HG02970 (cell line): ENCODE data around the gene EFNA3.

Experiments
- ATAC-seq: cut with Tn5 transposase; IDR thresholded peaks from one replicate; pipeline ENCODE4 v1.9.1; 2021; ENCODE audit warnings: mild to moderate bottlenecking, moderate library complexity, moderate number of reproducible peaks; ENCODE audit not compliant: unreplicated experiment, low FRiP score

EFNA3 gene

DNA sequence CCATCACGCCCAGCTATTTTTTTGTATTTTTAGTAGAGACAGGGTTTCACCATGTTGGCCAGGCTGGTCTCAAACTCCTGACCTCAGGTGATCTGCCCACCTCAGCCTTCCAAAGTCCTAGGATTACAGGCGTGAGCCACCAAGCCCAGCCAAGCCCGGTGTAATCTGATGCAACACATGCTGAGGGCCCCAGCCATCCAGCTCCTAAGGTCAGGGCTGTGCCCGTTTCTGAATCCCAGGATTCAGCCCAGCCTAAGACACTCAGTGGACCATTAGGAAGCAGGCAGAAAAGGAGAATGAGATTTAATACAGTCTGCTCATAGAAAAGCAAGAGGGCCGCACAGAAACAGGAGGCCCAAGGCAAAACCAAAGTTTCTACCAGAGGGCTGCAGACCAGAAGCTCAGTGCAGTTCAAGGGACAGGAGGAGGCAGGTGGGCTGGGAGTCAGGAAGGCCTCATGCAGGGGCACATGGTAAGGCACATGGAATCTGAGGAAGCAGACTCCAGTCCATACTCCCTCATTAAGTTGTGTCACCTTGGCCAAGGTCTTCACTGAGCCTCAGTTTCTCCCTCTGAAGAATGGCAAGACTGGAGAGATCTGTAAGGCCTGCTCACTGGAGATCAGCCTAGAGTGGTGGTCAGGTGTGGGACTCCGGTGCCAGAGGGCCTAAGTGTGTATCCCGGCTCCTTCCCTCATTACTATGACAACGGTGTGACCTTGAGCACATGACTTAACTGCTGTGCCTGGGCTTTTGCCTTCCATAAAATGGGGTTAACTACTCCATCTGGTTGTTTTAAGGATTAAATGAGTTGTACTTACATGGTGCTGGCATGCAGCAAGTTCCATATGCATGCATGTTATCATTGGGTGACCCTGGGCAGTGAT, 29.9 kb upstream of the EFNA3 start:
- no peak for ATAC-seq

DNA sequence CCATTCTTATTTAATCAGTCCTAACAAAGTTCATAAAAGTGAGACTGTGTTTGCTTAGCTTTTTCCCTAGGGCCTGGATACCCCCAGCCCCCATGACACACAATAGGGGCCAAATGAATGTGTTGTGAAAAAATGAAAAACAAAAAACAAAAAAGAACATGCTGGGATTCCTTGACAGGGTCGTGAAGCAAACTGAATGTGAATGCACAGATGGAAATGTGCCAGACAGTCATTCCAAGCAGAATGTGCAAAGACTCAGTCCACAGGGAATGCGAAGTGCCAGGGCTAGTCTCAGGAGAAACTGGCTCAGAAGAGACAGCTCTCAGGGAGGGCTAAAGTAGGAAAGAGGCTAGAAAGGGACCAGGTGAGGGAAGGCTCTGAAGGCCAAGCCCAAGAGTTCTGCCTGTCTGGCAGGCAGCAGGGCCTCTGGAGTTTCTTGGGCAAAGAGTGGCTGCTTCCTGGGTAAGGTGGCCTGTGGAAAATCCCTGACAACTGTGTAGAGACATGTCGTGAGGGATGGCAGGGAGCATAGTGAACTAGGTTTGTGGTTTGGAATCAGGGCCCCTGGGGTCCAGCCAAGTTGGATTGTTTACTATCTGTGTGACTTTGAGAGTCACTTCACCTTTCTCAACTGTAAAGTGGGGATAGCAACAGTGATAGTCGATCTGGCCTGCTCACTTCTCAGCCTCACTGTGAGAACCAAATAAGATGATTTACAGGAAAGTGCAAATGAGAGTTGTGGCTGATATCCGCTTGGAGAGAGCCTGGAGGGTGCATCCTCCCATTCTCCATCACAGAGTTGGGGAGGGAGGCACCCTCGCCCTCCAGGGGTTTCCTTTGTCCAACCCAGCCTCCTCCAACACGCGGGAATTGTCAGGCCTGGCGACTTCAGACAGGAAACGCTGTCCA, 28.7 kb upstream of the EFNA3 start:
- ATAC-seq = no peak

DNA sequence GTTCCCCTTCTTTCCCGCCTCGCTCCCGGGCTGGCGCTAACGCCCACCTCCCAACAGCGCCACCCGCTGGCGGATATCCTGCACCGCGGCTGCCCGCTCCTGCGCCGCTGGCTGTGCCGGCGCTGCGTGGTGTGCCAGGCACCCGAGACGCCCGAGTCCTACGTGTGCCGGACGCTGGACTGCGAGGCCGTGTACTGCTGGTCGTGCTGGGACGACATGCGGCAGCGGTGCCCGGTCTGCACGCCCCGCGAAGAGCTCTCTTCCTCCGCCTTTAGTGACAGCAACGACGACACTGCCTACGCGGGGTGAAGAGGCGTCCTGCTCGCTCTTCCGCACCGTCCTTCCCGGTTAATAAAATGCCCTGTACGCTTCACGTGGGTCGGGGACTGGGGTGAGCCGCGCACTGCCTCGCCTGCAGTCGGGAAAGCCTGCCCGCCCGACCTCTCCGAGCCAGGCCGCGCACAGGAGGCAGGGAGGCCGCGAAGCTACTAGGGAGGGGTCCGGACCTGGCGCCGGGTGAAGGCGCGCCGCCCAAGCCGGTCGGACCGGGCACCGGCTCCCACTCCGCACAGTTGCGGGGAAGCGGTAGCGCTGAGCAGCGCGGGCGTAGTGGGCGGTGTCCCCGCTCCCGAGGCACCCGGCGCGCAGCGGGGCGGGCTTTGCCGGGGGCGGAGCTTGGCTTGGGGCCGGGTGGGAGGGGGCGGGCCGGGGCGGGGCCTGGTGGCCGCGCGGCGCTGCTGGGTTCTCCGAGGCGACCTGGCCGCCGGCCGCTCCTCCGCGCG, 27.9 kb upstream of the EFNA3 start, which contains the start of gene ADAM15:
Gene ADAM15 (plus strand): TSS at position 757 of the 782 bp plus-strand sequence. CDS start 71 bp downstream, outside the sequence.
- peak; percentile 65 for ATAC-seq

DNA sequence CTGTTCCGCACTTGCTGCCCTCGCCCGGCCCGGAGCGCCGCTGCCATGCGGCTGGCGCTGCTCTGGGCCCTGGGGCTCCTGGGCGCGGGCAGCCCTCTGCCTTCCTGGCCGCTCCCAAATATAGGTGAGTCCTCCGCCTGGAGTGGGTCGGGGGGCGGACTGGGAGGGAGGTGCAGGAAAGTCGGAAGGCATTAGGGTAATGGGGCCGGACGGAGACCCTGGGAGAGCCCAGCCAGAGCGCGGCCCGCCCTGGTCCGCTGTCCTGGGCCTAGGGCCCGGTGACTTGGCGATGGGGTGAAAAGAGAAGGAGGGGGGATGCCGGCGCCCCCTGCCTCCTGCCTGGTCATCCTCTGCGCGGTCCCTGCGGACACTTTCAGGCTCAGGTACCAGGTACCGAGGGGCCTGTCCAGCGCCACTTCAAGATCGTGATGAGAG, 27.3 kb upstream of the EFNA3 start:
- peak; percentile 28 for ATAC-seq

DNA sequence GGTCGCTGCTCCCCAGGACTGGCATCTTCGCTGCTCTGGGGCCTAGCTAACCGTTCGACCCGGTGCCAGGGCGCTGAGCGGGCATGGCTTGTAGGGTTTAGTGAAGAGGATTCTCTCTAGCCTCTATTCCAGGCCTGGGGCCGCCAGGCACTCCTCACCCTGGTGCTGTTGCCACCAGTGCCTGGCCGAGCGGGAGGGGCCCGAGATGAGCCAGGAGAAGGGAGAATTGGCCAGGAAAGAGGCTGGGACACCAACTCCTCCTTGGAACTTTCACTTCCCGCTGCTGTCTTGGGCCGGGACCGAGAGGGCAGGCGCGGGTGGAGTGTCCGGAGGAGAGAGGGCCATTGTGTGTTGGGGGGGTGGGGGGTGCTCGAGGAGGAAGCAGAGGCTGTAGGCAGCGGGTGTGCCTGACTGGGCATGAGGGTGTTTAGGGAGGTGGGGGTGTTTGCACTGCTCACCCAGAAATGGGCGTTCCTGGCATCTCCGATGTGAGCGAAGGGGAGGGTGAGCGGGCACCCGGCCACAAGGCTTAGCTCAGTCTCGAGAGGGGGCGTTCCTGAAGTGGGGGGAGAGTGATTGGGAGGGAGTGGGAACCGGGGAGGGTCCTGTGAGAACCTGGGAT, 26.7 kb upstream of the EFNA3 start:
- no peak for ATAC-seq

DNA sequence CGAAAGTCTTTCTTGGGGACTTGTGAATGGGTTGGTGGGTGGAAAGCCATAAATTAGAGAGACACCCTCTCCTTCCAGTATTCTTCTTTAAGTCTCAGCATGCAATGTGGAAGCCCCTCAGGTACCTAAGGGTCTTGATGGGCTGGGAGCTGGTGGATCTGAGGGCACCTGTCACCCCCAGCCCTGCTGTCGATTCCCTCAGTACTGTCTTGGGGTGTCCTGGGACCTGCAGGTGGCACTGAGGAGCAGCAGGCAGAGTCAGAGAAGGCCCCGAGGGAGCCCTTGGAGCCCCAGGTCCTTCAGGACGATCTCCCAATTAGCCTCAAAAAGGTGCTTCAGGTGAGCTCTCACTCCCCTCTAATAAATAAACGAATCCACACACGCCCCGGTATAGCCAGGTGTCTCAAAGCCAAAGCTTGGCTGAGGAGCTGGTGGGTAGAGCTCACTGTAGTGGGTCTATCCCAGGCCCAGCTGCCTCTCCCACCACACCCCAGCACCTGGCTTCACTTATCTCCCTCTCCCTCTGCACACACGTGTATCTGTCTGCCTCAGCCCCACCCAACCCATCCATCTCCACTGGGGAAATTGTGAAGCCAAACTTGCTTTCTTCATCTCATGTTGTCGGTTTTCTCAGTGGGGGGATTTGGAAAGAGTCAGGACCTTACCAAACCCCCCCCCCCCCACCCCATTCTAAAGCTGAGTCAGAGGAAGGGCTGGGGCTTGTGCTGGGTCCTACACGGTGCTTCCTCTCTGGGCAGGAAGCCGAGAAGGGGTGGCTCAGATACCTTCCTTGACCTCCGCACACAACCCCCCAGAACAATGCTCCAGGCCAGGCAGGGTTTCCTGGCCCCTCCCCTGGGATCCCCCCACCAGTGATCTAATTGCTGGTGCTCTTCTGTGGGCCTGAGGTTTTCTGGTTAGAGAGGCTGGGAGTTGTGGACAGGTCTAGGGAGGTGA, 25.9 kb upstream of the EFNA3 start:
- ATAC-seq = no peak

DNA sequence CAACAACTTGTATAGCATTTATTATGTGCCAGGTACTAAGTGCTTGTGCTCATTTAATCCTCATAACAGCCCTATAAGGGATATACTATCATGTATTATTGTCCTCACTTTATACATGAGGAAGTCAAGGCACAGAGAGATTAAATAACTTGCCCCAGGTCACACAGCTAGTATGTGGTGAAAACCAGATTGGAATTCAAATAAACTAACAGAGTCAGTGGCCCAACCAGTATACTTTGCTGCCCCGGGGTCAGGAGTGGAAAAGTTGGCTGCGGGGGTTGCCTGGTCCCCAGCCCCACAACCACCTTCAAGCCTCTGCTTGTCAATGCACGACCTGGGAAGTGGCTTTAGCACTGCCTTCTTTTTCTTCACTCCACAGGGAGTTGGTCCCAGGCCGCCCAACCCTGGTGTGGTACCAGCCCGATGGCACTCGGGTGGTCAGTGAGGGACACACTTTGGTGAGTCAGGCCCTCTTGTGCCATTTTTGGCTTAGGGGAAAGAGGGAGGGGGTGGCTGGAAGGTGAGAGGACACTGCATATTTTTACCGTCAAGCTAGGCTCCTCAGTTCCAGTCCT, 25.0 kb upstream of the EFNA3 start:
- no peak for ATAC-seq

DNA sequence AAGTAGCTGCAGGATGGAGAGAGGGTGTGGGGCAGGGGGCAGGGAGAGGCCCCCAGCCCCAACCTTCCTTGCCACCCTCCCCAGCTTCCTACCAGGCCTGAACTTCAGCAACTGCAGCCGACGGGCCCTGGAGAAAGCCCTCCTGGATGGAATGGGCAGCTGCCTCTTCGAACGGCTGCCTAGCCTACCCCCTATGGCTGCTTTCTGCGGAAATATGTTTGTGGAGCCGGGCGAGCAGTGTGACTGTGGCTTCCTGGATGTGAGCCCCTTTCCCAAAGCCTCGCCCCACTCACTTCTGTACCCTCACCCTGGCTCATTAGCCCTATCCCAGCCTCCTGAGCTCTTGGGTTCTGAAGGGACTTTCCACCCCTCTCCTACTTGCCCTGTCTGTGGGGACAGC, 21.5 kb upstream of the EFNA3 start:
- no peak for ATAC-seq

DNA sequence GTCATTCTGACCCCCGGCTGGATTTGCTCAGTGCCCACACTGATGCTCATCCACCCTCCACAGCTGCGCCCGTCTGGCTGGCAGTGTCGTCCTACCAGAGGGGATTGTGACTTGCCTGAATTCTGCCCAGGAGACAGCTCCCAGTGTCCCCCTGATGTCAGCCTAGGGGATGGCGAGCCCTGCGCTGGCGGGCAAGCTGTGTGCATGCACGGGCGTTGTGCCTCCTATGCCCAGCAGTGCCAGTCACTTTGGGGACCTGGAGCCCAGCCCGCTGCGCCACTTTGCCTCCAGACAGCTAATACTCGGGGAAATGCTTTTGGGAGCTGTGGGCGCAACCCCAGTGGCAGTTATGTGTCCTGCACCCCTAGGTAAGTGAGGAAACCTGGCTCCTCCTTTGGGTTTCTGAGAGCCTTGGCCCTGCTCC, 20.8 kb upstream of the EFNA3 start:
- no peak for ATAC-seq

DNA sequence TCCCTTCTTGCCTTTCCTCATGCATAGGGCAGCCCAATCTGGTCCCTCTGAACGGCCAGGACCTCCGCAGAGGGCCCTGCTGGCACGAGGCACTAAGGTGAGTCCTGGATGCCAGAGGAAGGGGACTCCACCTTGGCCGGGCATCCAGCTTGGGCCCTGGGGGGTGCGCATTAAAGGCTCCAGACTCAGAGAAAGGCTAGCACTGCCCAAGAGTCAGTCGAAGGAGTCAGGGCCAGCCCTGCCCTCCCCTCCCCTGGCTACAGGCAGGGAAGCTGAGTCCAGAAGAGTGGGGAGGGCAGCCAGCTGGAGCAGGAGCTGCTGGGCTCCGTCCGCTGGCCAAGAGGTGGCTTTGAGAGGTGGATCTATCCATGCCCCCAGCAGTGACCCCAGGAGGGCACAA, 17.9 kb upstream of the EFNA3 start:
- ATAC-seq = no peak

DNA sequence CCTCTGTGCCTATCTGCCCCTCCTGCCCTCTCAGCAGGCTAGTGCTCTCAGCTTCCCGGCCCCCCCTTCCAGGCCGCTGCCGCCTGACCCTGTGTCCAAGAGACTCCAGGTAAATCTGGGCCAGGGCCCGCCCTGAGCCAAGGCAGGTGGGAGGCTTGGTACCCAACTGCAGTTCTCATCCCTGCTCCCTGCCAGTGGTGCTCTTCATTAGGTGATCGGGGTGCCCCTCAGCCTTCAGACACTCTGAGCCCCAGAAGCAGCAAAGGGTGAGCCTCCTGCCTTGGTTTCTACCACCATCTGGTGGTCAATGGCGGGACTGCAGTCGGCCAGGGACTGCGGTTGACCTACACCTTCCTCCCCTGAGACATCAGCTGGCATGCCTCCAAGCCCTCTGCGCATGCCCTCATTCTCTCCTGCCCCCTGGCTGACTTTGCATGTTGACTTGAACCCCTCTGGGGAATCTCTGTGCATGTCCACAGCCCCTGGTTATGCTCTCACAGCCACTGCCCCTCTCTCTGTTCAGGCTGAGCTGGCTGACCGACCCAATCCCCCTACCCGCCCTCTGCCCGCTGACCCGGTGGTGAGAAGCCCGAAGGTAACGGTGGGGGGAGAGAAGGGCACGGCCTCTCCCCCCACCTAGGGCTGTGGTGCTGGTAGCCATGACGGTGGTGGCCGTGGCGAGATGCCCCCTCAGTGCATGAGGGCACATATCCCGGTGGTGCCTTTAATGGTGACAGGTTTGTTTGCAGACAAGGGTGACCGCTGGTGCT, 17.1 kb upstream of the EFNA3 start:
- ATAC-seq = peak; percentile 42

DNA sequence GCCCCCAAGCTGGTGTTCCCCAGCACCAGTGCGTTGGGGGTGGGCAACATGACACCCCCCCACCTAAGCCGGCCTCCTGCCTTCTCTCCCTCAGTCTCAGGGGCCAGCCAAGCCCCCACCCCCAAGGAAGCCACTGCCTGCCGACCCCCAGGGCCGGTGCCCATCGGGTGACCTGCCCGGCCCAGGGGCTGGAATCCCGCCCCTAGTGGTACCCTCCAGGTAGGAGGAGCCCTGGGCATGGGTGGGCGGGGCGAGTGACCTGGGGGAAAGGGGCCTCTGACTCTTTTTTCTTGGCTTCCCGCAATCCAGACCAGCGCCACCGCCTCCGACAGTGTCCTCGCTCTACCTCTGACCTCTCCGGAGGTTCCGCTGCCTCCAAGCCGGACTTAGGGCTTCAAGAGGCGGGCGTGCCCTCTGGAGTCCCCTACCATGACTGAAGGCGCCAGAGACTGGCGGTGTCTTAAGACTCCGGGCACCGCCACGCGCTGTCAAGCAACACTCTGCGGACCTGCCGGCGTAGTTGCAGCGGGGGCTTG, 16.4 kb upstream of the EFNA3 start:
- no peak for ATAC-seq

DNA sequence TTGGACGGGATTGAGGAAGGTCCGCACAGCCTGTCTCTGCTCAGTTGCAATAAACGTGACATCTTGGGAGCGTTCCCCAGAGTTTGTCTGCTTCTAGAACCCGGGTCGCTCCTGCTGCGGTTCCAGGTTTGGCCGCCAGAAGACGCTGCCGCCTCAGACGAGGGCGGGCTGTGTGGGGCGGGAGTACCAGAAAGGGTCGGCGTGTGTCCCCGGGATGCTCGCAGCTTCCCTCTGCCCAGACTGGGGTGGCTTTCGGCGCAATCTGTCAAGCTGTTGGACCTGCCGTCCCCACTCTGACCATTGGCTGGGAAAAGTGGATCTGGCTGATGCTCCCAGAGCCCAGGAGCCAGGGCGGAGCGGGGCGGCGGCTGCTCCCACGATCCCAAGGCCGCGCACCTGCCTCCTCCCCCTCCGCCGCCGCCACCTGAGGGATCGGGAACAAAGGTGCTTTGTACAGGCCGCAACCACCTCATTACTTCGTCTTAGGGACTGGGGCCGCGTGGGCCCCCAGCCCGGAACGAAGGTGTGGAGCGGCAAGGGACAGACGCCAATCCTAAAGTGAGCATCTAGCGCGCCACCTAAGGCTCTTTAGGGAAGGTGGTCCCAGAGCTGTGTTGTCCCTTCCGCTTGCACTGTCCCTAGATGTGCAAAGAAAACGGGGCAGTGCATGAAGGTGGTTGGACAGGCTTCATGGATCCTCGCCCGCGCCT, 15.8 kb upstream of the EFNA3 start:
- ATAC-seq = no peak

DNA sequence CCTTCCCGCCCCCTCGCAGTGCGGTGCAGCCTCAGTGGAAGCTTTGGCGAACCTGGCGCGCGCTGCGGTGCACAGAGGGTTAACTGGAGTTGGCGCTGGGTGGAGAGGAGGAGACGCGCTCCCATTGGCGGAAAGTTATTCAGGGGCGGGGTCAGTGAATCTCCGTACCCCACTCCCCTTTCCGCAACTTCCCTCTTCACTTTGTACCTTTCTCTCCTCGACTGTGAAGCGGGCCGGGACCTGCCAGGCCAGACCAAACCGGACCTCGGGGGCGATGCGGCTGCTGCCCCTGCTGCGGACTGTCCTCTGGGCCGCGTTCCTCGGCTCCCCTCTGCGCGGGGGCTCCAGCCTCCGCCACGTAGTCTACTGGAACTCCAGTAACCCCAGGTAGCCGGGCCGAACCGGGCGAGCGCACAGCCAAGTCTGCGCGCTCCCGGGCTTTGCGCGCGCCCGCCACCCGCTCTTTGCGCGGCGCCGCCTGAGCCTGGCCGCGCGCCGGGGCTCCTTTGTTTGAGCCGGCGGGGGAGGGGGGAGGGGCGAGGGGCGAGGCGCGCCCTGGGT, 15.0 kb upstream of the EFNA3 start, which contains the start of gene EFNA4:
Gene EFNA4 (plus strand): TSS at position 191 of the 561 bp plus-strand sequence. CDS start 84 bp downstream, at position 275.
- ATAC-seq = peak; percentile 43

DNA sequence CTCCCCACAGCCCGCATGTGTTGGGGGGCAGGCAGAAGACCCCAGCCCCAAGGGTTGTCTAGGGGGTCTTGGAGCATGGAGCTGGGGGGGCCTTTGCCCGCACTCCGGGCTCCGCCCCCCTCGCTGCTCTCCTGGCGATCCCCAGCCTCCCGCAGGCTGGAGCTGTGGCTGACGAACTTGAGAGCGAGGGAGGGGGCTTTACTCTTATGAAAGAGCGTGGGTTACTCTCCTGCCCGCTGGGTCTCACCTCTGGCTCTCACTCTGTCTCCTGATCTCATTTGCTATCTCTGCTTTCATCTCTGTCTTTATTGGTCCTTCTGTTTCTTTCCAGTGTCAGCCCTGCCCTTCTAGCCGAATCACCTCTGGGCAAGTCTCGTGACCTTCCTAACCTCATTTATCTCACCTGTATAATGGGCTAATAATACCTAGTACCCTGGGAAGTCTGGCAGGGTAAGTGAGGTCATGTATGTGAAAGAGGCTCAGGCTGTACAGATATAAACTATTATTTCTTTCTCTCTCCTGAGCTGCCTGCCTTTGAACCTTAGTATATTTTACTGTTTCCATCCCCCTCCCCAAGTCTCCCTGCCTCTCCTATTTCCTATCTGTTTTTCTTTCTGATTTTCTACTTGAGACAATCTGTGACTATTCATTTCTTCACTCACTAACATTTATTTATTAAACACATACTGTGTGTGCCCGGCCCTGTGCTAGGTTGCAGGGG, 14.4 kb upstream of the EFNA3 start:
- no peak for ATAC-seq
